Kidney glomerular epithelial cell (primary cell): ENCODE results near the gene HSPG2.
"Not testable (repeated sequence)": the region's sequence is repeated elsewhere in the genome, so short reads cannot be mapped to it uniquely, and the experiment has no call there.

Experiments
- DNase-seq: peaks from one replicate; lab custom pipeline; 2025; lab: John Stamatoyannopoulos, UW

HSPG2 gene

GRCh38 chr1:21912038-21912758 is 24.9 kb downstream of the HSPG2 start:
- no peak for DNase-seq

GRCh38 chr1:21911205-21912001 is 25.7 kb downstream of the HSPG2 start:
- no peak for DNase-seq

GRCh38 chr1:21910558-21911204 is 26.4 kb downstream of the HSPG2 start:
- no peak for DNase-seq

- DNase-seq = no peak
Measured at GRCh38 chr1:21909787-21910503, 27.2 kb downstream of the HSPG2 start.

GRCh38 chr1:21909286-21909759 is 27.8 kb downstream of the HSPG2 start:
- no peak for DNase-seq

- DNase-seq = not testable (repeated sequence)
Measured at GRCh38 chr1:21907737-21908534, 29.2 kb downstream of the HSPG2 start.

- DNase-seq = no peak
Measured at GRCh38 chr1:21907079-21907418, 30.1 kb downstream of the HSPG2 start.

- no peak for DNase-seq
Measured at GRCh38 chr1:21906173-21907078, 30.7 kb downstream of the HSPG2 start.

GRCh38 chr1:21904704-21905520 is 32.2 kb downstream of the HSPG2 start:
- DNase-seq = peak; percentile 67

- no peak for DNase-seq
Measured at GRCh38 chr1:21904454-21904703, 32.7 kb downstream of the HSPG2 start.

GRCh38 chr1:21903638-21904453 is 33.3 kb downstream of the HSPG2 start:
- no peak for DNase-seq

- no peak for DNase-seq
Measured at GRCh38 chr1:21902026-21903012, 34.8 kb downstream of the HSPG2 start.

GRCh38 chr1:21901473-21901847 is 35.6 kb downstream of the HSPG2 start:
- no peak for DNase-seq

- DNase-seq = no peak
Measured at GRCh38 chr1:21900766-21901472, 36.2 kb downstream of the HSPG2 start.

GRCh38 chr1:21899987-21900386 is 37.1 kb downstream of the HSPG2 start:
- DNase-seq = no peak

GRCh38 chr1:21899267-21899810 is 37.8 kb downstream of the HSPG2 start:
- no peak for DNase-seq
